ENCODE results near the gene COL8A2. TPM values are rescaled to one million over a fixed set of nuclear protein-coding genes. Genes with fewer than 3 reads are reported as not detected.

Gene COL8A2
- total RNA-seq, 4 donors from 2014 or later: 0.61 to 1.6 (median 0.81) TPM

DNA sequence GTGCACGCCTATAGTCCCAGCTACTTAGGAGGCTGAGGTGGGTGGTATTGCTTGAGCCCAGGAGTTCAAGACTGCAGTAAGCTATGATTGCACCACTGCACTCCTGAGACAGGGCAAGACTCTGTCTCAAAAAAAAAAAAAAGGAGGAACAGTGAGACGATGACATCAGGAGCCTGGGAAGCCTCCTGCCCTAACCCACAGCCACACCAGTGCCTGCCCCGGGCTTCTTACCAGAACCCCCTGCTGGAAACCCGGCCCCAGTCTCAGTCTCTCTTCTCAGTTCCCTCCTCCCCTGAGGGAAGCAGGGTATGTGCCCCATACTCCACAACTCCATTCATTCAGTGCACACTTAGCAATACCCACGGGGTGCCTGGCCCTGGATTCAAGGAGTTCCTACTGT is 9.1 kb downstream of the COL8A2 start:
- Histone ChIP-seq H3K27me3 (no peaks in the 10 kb centered on the region), H3K36me3 (no peaks in the 10 kb centered on the region), H3K4me1 (no peaks in the 10 kb centered on the region), H3K27ac (no peak overlapping the region), H3K4me3 (no peak overlapping the region), H3K9me3 (no peaks in the 10 kb centered on the region)
- DNase-seq: no peak
- in situ Hi-C loops (cut with MboI; ENCODE audit: low sequenced_read_pairs in 4 of 4): no loop called here
- intact Hi-C loops (cut with DNase I; ENCODE audit: low total_unique reads): no loop called here
- TF ChIP-seq, protein P1, sequence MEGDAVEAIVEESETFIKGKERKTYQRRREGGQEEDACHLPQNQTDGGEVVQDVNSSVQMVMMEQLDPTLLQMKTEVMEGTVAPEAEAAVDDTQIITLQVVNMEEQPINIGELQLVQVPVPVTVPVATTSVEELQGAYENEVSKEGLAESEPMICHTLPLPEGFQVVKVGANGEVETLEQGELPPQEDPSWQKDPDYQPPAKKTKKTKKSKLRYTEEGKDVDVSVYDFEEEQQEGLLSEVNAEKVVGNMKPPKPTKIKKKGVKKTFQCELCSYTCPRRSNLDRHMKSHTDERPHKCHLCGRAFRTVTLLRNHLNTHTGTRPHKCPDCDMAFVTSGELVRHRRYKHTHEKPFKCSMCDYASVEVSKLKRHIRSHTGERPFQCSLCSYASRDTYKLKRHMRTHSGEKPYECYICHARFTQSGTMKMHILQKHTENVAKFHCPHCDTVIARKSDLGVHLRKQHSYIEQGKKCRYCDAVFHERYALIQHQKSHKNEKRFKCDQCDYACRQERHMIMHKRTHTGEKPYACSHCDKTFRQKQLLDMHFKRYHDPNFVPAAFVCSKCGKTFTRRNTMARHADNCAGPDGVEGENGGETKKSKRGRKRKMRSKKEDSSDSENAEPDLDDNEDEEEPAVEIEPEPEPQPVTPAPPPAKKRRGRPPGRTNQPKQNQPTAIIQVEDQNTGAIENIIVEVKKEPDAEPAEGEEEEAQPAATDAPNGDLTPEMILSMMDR (IDR thresholded peaks at IDR 0.05 in 4 of 5, conservative IDR thresholded peaks at IDR 0.05 in 1 of 5): no peak
- no peak for TF ChIP-seq POLR2A (IDR thresholded peaks at IDR 0.05)
- no peak for ATAC-seq

DNA sequence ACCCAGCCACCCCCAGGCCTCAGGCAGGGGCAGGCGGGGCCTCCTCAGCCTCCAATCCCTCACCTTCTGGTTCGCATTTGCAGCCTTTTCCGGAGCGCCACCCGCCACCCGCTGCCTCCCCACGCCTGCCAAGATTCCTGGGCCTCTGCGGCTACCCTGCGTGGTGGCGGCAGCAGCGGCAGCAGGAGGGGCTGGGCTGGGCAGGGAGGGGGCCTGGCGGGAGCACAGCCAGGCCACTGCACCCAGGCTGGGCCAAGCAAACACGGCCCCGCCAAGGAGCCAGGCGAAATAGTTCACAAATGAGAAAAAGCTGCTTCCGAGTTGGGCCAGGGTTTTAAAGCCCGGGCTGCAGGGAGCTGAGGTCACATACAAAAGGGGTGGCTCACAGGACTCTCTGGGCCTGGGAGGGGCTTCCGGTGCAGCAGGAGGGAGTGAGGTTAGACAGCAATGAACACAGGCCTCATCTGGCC is 9.8 kb downstream of the COL8A2 start:
- ATAC-seq: no peak

GRCh38 chr1:36114371-36114770 is 10.7 kb downstream of the COL8A2 start:
- no peak for TF ChIP-seq POLR2A (IDR thresholded peaks at IDR 0.05)
- TF ChIP-seq, protein P1 (IDR thresholded peaks at IDR 0.05 in 4 of 5, conservative IDR thresholded peaks at IDR 0.05 in 1 of 5): no peak
- in situ Hi-C loops (cut with MboI; ENCODE audit: low sequenced_read_pairs in 4 of 4) (no loop called here), intact Hi-C loops (cut with DNase I; ENCODE audit: low total_unique reads) (no loop called here)
- Histone ChIP-seq H3K9me3 (no peaks in the 10 kb centered on the region), H3K27me3 (no peaks in the 10 kb centered on the region), H3K27ac (no peak overlapping the region), H3K36me3 (no peaks in the 10 kb centered on the region), H3K4me3 (no peak overlapping the region), H3K4me1 (no peaks in the 10 kb centered on the region)
- DNase-seq (no peak), ATAC-seq (no peak)

More for the DNA sequence above, 9.8 kb downstream of the COL8A2 start:
- no peak for DNase-seq
- H3K27me3 ChIP-seq: no peaks in the 10 kb centered on the region
- H3K4me3 ChIP-seq: no peak overlapping the region
- no peak overlapping the region for H3K27ac ChIP-seq
- H3K36me3 ChIP-seq: no peaks in the 10 kb centered on the region
- no peak for TF ChIP-seq POLR2A (IDR thresholded peaks at IDR 0.05)
- TF ChIP-seq, protein P1 (IDR thresholded peaks at IDR 0.05 in 4 of 5, conservative IDR thresholded peaks at IDR 0.05 in 1 of 5): no peak
- no peaks in the 10 kb centered on the region for H3K4me1 ChIP-seq
- H3K9me3 ChIP-seq: no peaks in the 10 kb centered on the region
- in situ Hi-C loops (cut with MboI; ENCODE audit: low sequenced_read_pairs in 4 of 4) (no loop called here), intact Hi-C loops (cut with DNase I; ENCODE audit: low total_unique reads) (no loop called here)

DNA sequence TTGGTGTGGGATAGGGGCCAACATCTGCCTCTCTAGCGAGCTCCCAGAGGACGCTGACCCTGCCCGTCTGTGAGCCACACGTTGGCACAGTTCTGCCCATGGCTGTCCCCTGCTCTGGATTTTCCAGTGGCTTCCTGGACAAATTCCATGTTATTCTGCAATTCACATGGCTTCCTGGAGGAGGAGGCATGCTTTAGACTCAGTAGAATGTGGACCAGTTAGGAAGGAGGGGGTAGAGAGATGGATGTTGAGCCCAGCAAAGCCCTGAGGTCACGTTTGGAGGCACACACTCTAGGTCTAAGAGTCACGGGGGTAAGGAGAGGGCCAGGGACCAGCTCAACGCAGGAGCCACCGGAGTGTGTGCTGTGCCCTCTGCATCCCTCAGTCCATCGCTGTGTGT is 12.2 kb downstream of the COL8A2 start:
- no peaks in the 10 kb centered on the region for H3K36me3 ChIP-seq
- no peaks in the 10 kb centered on the region for H3K27me3 ChIP-seq
- ATAC-seq (no peak), DNase-seq (no peak)
- H3K27ac ChIP-seq: no peak overlapping the region
- no peak overlapping the region for H3K4me3 ChIP-seq
- in situ Hi-C loops (cut with MboI; ENCODE audit: low sequenced_read_pairs in 4 of 4): no loop called here
- no peaks in the 10 kb centered on the region for H3K9me3 ChIP-seq
- no peak for TF ChIP-seq POLR2A (IDR thresholded peaks at IDR 0.05)
- TF ChIP-seq, protein P1 (IDR thresholded peaks at IDR 0.05 in 4 of 5, conservative IDR thresholded peaks at IDR 0.05 in 1 of 5): no peak
- intact Hi-C loops (cut with DNase I; ENCODE audit: low total_unique reads): no loop called here
- no peaks in the 10 kb centered on the region for H3K4me1 ChIP-seq

GRCh38 chr1:36111151-36111550 is 13.9 kb downstream of the COL8A2 start:
- no peak for ATAC-seq
- DNase-seq: no peak
- no peak for TF ChIP-seq POLR2A (IDR thresholded peaks at IDR 0.05)
- TF ChIP-seq, protein P1 (IDR thresholded peaks at IDR 0.05 in 4 of 5, conservative IDR thresholded peaks at IDR 0.05 in 1 of 5): no peak
- Histone ChIP-seq H3K27ac (no peak overlapping the region), H3K4me1 (no peaks in the 10 kb centered on the region), H3K9me3 (no peaks in the 10 kb centered on the region), H3K27me3 (no peaks in the 10 kb centered on the region), H3K36me3 (no peaks in the 10 kb centered on the region), H3K4me3 (no peak overlapping the region)
- intact Hi-C loops (cut with DNase I; ENCODE audit: low total_unique reads) (no loop called here), in situ Hi-C loops (cut with MboI; ENCODE audit: low sequenced_read_pairs in 4 of 4) (no loop called here)
